ENCODE data around the gene PRMT1.
"Not testable (repeated sequence)": the region's sequence is repeated elsewhere in the genome, so short reads cannot be mapped to it uniquely, and the experiment has no call there.

PRMT1 gene
- total RNA-seq = 50.7 to 553 (median 70.8) reads per million in 3 experiments

GRCh38 chr19:49677231-49677900 is at the start of gene PRMT1:
Gene PRMT1 (plus strand): TSS chr19:49677271. CDS start chr19:49677281, 10 bp downstream.
- peak; percentile 63 for DNase-seq

GRCh38 chr19:49629659-49630058 is 47.4 kb upstream of the PRMT1 start:
- no peak for DNase-seq

- DNase-seq = no peak
Measured at GRCh38 chr19:49631014-49631588, 46.0 kb upstream of the PRMT1 start.

- DNase-seq = no peak
Measured at GRCh38 chr19:49631610-49632192, 45.4 kb upstream of the PRMT1 start.

- DNase-seq = no peak
Measured at GRCh38 chr19:49632576-49632975, 44.5 kb upstream of the PRMT1 start.

GRCh38 chr19:49633273-49633672 is 43.8 kb upstream of the PRMT1 start:
- DNase-seq = not testable (repeated sequence)

- DNase-seq = no peak
Measured at GRCh38 chr19:49635530-49636232, 41.4 kb upstream of the PRMT1 start.

- no peak for DNase-seq
Measured at GRCh38 chr19:49636233-49636932, 40.7 kb upstream of the PRMT1 start.

- DNase-seq = no peak
Measured at GRCh38 chr19:49637821-49638738, 39.0 kb upstream of the PRMT1 start.

GRCh38 chr19:49639401-49640112 is 37.5 kb upstream of the PRMT1 start:
- no peak for DNase-seq

GRCh38 chr19:49640113-49640898 is 36.8 kb upstream of the PRMT1 start, which contains the start of gene RRAS:
Gene RRAS (minus strand): TSS chr19:49640143. CDS start chr19:49640098, 45 bp downstream.
- DNase-seq = peak; percentile 100

GRCh38 chr19:49641688-49642491 is 35.2 kb upstream of the PRMT1 start, which contains the start of gene SCAF1:
Gene SCAF1 (plus strand): TSS chr19:49642209. CDS start chr19:49645027, 2,818 bp downstream.
- peak; percentile 100 for DNase-seq

- no peak for DNase-seq
Measured at GRCh38 chr19:49642492-49643035, 34.5 kb upstream of the PRMT1 start.

GRCh38 chr19:49643466-49643865 is 33.6 kb upstream of the PRMT1 start:
- no peak for DNase-seq

GRCh38 chr19:49645592-49645991 is 31.5 kb upstream of the PRMT1 start:
- no peak for DNase-seq

GRCh38 chr19:49645995-49646394 is 31.1 kb upstream of the PRMT1 start:
- no peak for DNase-seq

GRCh38 chr19:49646586-49646985 is 30.5 kb upstream of the PRMT1 start:
- DNase-seq = no peak

GRCh38 chr19:49651029-49651819 is 25.8 kb upstream of the PRMT1 start:
- no peak for DNase-seq
